ENCODE data around the gene IL22. TPM values are rescaled to one million over a fixed set of nuclear protein-coding genes. Genes with fewer than 3 reads are reported as not detected.

Gene IL22, protein sequence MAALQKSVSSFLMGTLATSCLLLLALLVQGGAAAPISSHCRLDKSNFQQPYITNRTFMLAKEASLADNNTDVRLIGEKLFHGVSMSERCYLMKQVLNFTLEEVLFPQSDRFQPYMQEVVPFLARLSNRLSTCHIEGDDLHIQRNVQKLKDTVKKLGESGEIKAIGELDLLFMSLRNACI
- not detected for total RNA-seq

DNA sequence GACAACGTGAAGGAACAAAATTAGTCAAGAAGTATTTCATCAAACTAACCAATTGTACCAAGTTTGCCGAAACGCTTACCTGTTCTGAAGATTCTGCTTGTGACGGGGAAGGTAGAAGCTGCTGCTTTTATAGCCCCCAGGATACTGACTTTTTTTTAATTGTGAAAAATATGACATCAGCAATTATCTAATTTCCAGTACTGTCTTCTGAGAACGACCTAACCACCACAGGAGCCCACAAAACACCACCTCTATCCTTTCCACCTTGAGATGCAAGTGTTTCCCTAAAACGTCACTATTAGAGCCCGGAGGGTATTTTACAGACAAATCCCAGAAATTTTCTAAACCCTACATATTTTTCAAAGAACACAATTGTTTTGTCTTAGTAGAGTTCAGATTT, at the start of gene IL22:
Gene IL22 (minus strand): TSS at position 101 of the 400 bp plus-strand sequence. CDS start 156 bp downstream, outside the sequence.

DNA sequence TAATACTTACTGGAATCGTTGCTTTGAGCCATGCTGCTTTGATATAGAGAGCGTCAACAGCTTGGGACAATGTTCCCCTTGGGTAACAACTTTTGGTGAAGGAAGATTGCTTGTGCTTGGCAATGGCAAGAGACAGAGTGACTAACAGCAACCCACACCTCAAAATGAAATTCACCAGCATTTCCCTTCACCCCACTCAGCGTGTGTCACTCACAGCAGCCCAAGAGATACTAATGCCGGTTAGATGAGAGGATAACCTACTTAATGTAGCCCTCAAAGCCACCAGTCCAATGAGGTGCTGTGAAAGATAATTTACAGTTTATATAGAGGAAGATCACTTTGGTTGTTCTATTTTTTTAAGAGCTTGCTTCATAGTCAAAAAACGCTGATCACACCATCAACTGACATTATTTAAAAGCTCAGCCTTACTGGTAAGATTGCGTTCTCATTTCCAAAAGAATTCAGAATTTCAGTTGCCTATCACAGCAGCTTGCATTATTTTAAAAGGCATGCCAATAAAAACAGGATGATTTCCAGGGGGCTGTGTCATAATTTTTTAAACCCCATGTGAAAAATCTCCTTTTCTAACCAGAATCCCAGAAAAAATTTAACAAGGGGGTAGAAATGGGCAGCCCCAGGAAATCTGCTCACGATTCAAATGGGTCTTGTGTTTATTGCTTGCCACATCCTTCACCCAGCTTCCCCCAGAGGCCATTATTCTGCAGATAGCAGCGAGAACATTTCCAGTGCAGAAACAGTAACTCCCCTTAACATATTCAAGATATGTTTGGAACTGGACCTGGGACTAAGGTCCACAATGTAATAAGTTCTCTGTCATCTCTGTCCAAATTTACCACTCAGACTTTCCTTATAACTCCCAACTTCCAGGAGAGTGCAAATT, 27.6 kb downstream of the IL22 start, which contains the start of gene IL26:
Gene IL26 (minus strand): TSS at position 235 of the 901 bp plus-strand sequence. CDS start 54 bp downstream, at position 181.

Other genes with a start within 250 kb of the IL22 start
- not detected for gene IFNG, start 93.9 kb downstream of the IL22 start, total RNA-seq
- gene IL26, start 27.8 kb downstream of the IL22 start, total RNA-seq: not detected
- 10 to 100 TPM; 12.7 to 13.1 TPM for gene MDM1, start 78.8 kb upstream of the IL22 start, total RNA-seq

Data from melanocyte of skin (primary cell).